Measurements from ENCODE around the gene PIP5K1C. TPM values are rescaled to one million over a fixed set of nuclear protein-coding genes. Genes with fewer than 3 reads are reported as not detected.

Gene PIP5K1C
- total RNA-seq, 1 experiment from 2014 or later: 26.9 TPM

GRCh38 chr19:3641515-3642269 is 58.6 kb downstream of the PIP5K1C start:
- Histone ChIP-seq H3K79me2 (ENCODE audit: insufficient read depth, low read length) (no peaks in the 10 kb centered on the region), H3K9me2 (ENCODE audit: insufficient read depth) (no peaks in the 10 kb centered on the region), H3K27me3 (ENCODE audit: insufficient read depth, low read length) (no peaks in the 10 kb centered on the region), H2AFZ (ENCODE audit: low read depth, low read length, poor library complexity, severe bottlenecking) (no peak overlapping the region), H3K4me1 (ENCODE audit: control insufficient read depth in 1 of 2, insufficient read depth in 2 of 2, low read length in 2 of 2) (peaks cover 3 to 10% of the 10 kb centered on the region in 2 experiments; a peak in 3 of 4 replicates), H3K9ac (ENCODE audit: low read length) (no peak overlapping the region), H3K36me3 (ENCODE audit: control insufficient read depth in 1 of 2, insufficient read depth in 2 of 2, low read length in 2 of 2) (no peaks in the 10 kb centered on the region; a peak in 1 of 4 replicates), H3K9me3 (ENCODE audit: control insufficient read depth in 1 of 2, insufficient read depth in 1 of 2, low read depth in 1 of 2, low read length in 2 of 2) (no peaks in the 10 kb centered on the region), H3K4me3 (replicated peaks in 1 of 2; ENCODE audit: low read depth in 1 of 2, low read length in 2 of 2) (no peak overlapping the region), H3K4me2 (ENCODE audit: low read length) (no peak overlapping the region), H4K20me1 (ENCODE audit: insufficient read depth) (no peaks in the 10 kb centered on the region), H3K27ac (ENCODE audit: low read depth, low read length) (no peak overlapping the region)
- TF ChIP-seq MAX (IDR thresholded peaks at IDR 0.05): no peak
- no peak for TF ChIP-seq POLR2A (IDR thresholded peaks at IDR 0.05; ENCODE audit: borderline replicate concordance, extremely low read depth, insufficient read depth, insufficient read length)
- TF ChIP-seq CBX3 (IDR thresholded peaks at IDR 0.05; ENCODE audit: low read depth): no peak
- TF ChIP-seq ATF3 (IDR thresholded peaks at IDR 0.05): no peak
- no peak for TF ChIP-seq YY1 (IDR thresholded peaks at IDR 0.05; ENCODE audit: extremely low read depth, insufficient replicate concordance, low read depth, low read length)
- no peak for TF ChIP-seq CEBPB (IDR thresholded peaks at IDR 0.05; ENCODE audit: low read depth)
- TF ChIP-seq JUND (IDR thresholded peaks at IDR 0.05): no peak
- TF ChIP-seq EZH2phosphoT487 (IDR thresholded peaks at IDR 0.05; ENCODE audit: borderline replicate concordance): no peak
- no peak for TF ChIP-seq ZNF274 (IDR thresholded peaks at IDR 0.05; ENCODE audit: low read depth, low read length)
- TF ChIP-seq POLR2AphosphoS5 (IDR thresholded peaks at IDR 0.05; ENCODE audit: low read depth, low read length): no peak
- no peak for TF ChIP-seq CTCF (IDR thresholded peaks at IDR 0.05 in 2 of 3, conservative IDR thresholded peaks at IDR 0.05 in 1 of 3; ENCODE audit: borderline replicate concordance in 1 of 3, insufficient read depth in 1 of 3, low read depth in 2 of 3, low read length in 2 of 3)
- no peak for TF ChIP-seq EGR1 (IDR thresholded peaks at IDR 0.05; ENCODE audit: low read depth)
- TF ChIP-seq REST (IDR thresholded peaks at IDR 0.05; ENCODE audit: low read depth): no peak
- TF ChIP-seq TCF7L2 (IDR thresholded peaks at IDR 0.05; ENCODE audit: borderline replicate concordance, extremely low read depth, insufficient read depth, insufficient read length): no peak
- no peak for TF ChIP-seq SRF (IDR thresholded peaks at IDR 0.05; ENCODE audit: low read depth)
- ChIA-PET POLR2A (no interaction called here), RAD21 (ENCODE audit: low non-redundant PET in 1 of 2, low total read pairs in 2 of 2, uncharacterized antibody in 2 of 2, unreplicated experiment in 2 of 2) (no interaction called here), CTCF (no interaction called here)
- BruUV-seq (replicated peaks): no TSS peak
- intact Hi-C loops (cut with micrococcal nuclease): no loop called here
- DNase-seq (ENCODE audit: low read depth, low spot score) (no peak), ATAC-seq (no peak)
